HEK293 (cell line): ENCODE measurements around the gene NPAT.
"Not testable (repeated sequence)": the region's sequence is repeated elsewhere in the genome, so short reads cannot be mapped to it uniquely, and the experiment has no call there.

Experiments used
- CTCF ChIA-PET: fragments of 350-600 bp; formaldehyde crosslinking; extraction: SDS; loops from one replicate; lab custom pipeline; 2021; ENCODE audit warnings: antibody characterized with exemption; lab: Yijun Ruan, JAX
- POLR2A ChIA-PET: fragments of 300-600 bp; formaldehyde crosslinking; extraction: SDS; loops from one replicate; lab custom pipeline; 2020; ENCODE audit warnings: antibody characterized with exemption, inconsistent platforms; lab: Yijun Ruan, JAX
- H3K27ac ChIP-seq: fragments of 200-500 bp; sonication (Bioruptor generic); 2 replicates; pipeline ENCODE4 v1.5.1; 2014; ENCODE audit warnings: low read depth, low read length, control low read depth, inconsistent platforms; ENCODE audit errors: extremely low read depth
- H3K36me3 ChIP-seq, 2 experiments: fragments of 200-500 bp in 1 of 2; sonication (Bioruptor generic) in 1 of 2; 1 replicate in 1 of 2; 2 replicates in 1 of 2; pipeline ENCODE4 v1.5.1; 2014 to 2017; ENCODE audit warnings: inconsistent platforms in 2 of 2, low read length in 2 of 2; ENCODE audit not compliant: control insufficient read depth in 2 of 2, insufficient read depth in 1 of 2
- H3K4me1 ChIP-seq: fragments of 200-500 bp; sonication (Bioruptor generic); 2 replicates; pipeline ENCODE4 v1.5.1; 2014; ENCODE audit warnings: mild to moderate bottlenecking, low read length, inconsistent platforms; ENCODE audit not compliant: control insufficient read depth, insufficient read depth
- H3K4me3 ChIP-seq: 2 replicates; pipeline ENCODE4 v1.5.1; 2011; ENCODE audit warnings: low read depth, mild to moderate bottlenecking, control low read depth, low read length, moderate library complexity
- H3K9me3 ChIP-seq: fragments of 200-500 bp; sonication (Bioruptor generic); 2 replicates; pipeline ENCODE4 v1.5.1; 2014; ENCODE audit warnings: low read depth, low read length, inconsistent platforms; ENCODE audit not compliant: control insufficient read depth, insufficient read depth
- ATF2 ChIP-seq: fragments of 450-650 bp; formaldehyde crosslinking; IDR thresholded peaks from 2 replicates; pipeline ENCODE4 v1.5.1; 2016; ENCODE audit warnings: missing biosample characterization, missing genetic modification characterization, low read depth
- BCL11A ChIP-seq: fragments of 450-650 bp; formaldehyde crosslinking; IDR thresholded peaks from 2 replicates; pipeline ENCODE4 v1.5.1; 2016; ENCODE audit warnings: low read depth, missing biosample characterization, missing genetic modification characterization
- BCL11B ChIP-seq: fragments of 450-650 bp; formaldehyde crosslinking; IDR thresholded peaks from 2 replicates; pipeline ENCODE4 v1.5.1; 2016; ENCODE audit warnings: low read depth, missing biosample characterization, missing genetic modification characterization
- GLIS2 ChIP-seq: fragments of 450-650 bp; formaldehyde crosslinking; IDR thresholded peaks from 2 replicates; pipeline ENCODE4 v1.5.1; 2016; ENCODE audit warnings: missing biosample characterization, missing genetic modification characterization
- KLF1 ChIP-seq: fragments of 450-650 bp; formaldehyde crosslinking; IDR thresholded peaks from 2 replicates; pipeline ENCODE4 v1.5.1; 2016; ENCODE audit warnings: missing biosample characterization, missing genetic modification characterization
- PRDM10 ChIP-seq: fragments of 450-650 bp; formaldehyde crosslinking; IDR thresholded peaks from 2 replicates; pipeline ENCODE4 v1.5.1; 2016; ENCODE audit warnings: missing biosample characterization, missing genetic modification characterization
- REPIN1 ChIP-seq: fragments of 450-650 bp; formaldehyde crosslinking; IDR thresholded peaks from 2 replicates; pipeline ENCODE4 v1.5.1; 2017; ENCODE audit warnings: missing biosample characterization, missing genetic modification characterization, low read depth
- WT1 ChIP-seq: fragments of 450-650 bp; formaldehyde crosslinking; IDR thresholded peaks from 2 replicates; pipeline ENCODE4 v1.5.1; 2016; ENCODE audit warnings: missing biosample characterization, missing genetic modification characterization
- ZFHX2 ChIP-seq: fragments of 450-650 bp; formaldehyde crosslinking; conservative IDR thresholded peaks from 2 replicates; pipeline ENCODE4 v1.5.1; 2016; ENCODE audit warnings: missing biosample characterization, missing genetic modification characterization
- ZNF121 ChIP-seq: fragments of 450-650 bp; formaldehyde crosslinking; IDR thresholded peaks from 2 replicates; pipeline ENCODE4 v1.5.1; 2016; ENCODE audit warnings: missing biosample characterization, missing genetic modification characterization
- ZNF138 ChIP-seq: fragments of 450-650 bp; formaldehyde crosslinking; IDR thresholded peaks from 2 replicates; pipeline ENCODE4 v1.5.1; 2016; ENCODE audit warnings: missing biosample characterization, missing genetic modification characterization, borderline replicate concordance
- ZNF16 ChIP-seq: fragments of 450-650 bp; formaldehyde crosslinking; IDR thresholded peaks from 2 replicates; pipeline ENCODE4 v1.5.1; 2016; ENCODE audit warnings: low read depth, missing biosample characterization, missing genetic modification characterization
- ZNF184 ChIP-seq: fragments of 450-650 bp; IDR thresholded peaks from 2 replicates; pipeline ENCODE4 v1.5.1; 2018; ENCODE audit warnings: missing biosample characterization, mild to moderate bottlenecking, missing genetic modification characterization
- ZNF248 ChIP-seq: fragments of 450-650 bp; formaldehyde crosslinking; IDR thresholded peaks from 2 replicates; pipeline ENCODE4 v1.5.1; 2017; ENCODE audit warnings: missing biosample characterization, missing genetic modification characterization
- ZNF280D ChIP-seq: fragments of 450-650 bp; formaldehyde crosslinking; IDR thresholded peaks from 2 replicates; pipeline ENCODE4 v1.5.1; 2016; ENCODE audit warnings: missing biosample characterization, missing genetic modification characterization
- ZNF433 ChIP-seq: fragments of 450-650 bp; formaldehyde crosslinking; IDR thresholded peaks from 2 replicates; pipeline ENCODE4 v1.5.1; 2016; ENCODE audit warnings: missing biosample characterization, missing genetic modification characterization, low read depth
- ZNF558 ChIP-seq: fragments of 450-650 bp; formaldehyde crosslinking; IDR thresholded peaks from 2 replicates; pipeline ENCODE4 v1.5.1; 2016; ENCODE audit warnings: missing biosample characterization, missing genetic modification characterization
- ZNF654 ChIP-seq: fragments of 450-650 bp; formaldehyde crosslinking; IDR thresholded peaks from 2 replicates; pipeline ENCODE4 v1.5.1; 2016; ENCODE audit warnings: low read depth, missing biosample characterization, missing genetic modification characterization
- ZNF692 ChIP-seq: fragments of 450-650 bp; formaldehyde crosslinking; IDR thresholded peaks from 2 replicates; pipeline ENCODE4 v1.5.1; 2016; ENCODE audit warnings: missing biosample characterization, missing genetic modification characterization
- ZSCAN5A ChIP-seq: fragments of 450-650 bp; formaldehyde crosslinking; IDR thresholded peaks from 2 replicates; pipeline ENCODE4 v1.5.1; 2016; ENCODE audit warnings: missing biosample characterization, missing genetic modification characterization

The NPAT gene

GRCh38 chr11:108135845-108136544 is 86.4 kb downstream of the NPAT start:
- Histone ChIP-seq H3K36me3 (peaks cover 11 to 62% of the 10 kb centered on the region in 2 experiments; a peak in 2 of 3 replicates), H3K4me3 (no peak overlapping the region), H3K4me1 (no peaks in the 10 kb centered on the region)
- TF ChIP-seq REPIN1 (tag by site-specific recombination) (no peak), ZNF692 (tag by site-specific recombination) (no peak), BCL11A (tag by site-specific recombination) (no peak), ZNF280D (tag by site-specific recombination) (no peak), WT1 (tag by site-specific recombination) (no peak), KLF1 (no peak), ZNF248 (no peak), ZNF138 (no peak), ATF2 (no peak), ZNF184 (tag by site-specific recombination) (peak; percentile 74; the same call in 1 of the 2 replicates), ZNF654 (tag by site-specific recombination) (peak; percentile 22), ZNF433 (no peak), ZNF558 (tag by site-specific recombination) (no peak), ZSCAN5A (tag by site-specific recombination) (no peak), GLIS2 (tag by site-specific recombination) (no peak), ZFHX2 (no peak), ZNF16 (tag by site-specific recombination) (no peak), BCL11B (tag by site-specific recombination) (no peak)
- TF ChIP-seq, all 188 proteins: peak for 2
- H3K9me3 ChIP-seq = no peaks in the 10 kb centered on the region
- POLR2A ChIA-PET = no interaction called here
- CTCF ChIA-PET = no interaction called here
- H3K27ac ChIP-seq = no peak overlapping the region

- H3K36me3 ChIP-seq = peaks cover 3 to 44% of the 10 kb centered on the region in 2 experiments; a peak in 2 of 3 replicates
Measured at GRCh38 chr11:108132993-108133538, 89.4 kb downstream of the NPAT start.

More at GRCh38 chr11:108132993-108133538, 89.4 kb downstream of the NPAT start:
- not testable (repeated sequence) for H3K4me1 ChIP-seq, H3K4me3 ChIP-seq, H3K27ac ChIP-seq
- CTCF ChIA-PET = interaction anchor here (0.6 kb wide), 1 partner anchor 314 kb away, joined by 3 read pairs; no protein-coding TSS in a partner anchor
- TF ChIP-seq ZNF121 = peak; percentile 45; the same call in 1 of the 2 replicates
- TF ChIP-seq PRDM10 (tag by site-specific recombination) = peak; percentile 87
- TF ChIP-seq, all 188 proteins: peak for 2; not testable (repeated sequence) for 186
- H3K9me3 ChIP-seq, POLR2A ChIA-PET: not testable (repeated sequence)
